Right ventricle myocardium superior (tissue), 1 donor: ENCODE results near the gene LPP. TPM values are rescaled to one million over a fixed set of nuclear protein-coding genes. Genes with fewer than 3 reads are reported as not detected.
"Not testable (repeated sequence)": the region's sequence is repeated elsewhere in the genome, so short reads cannot be mapped to it uniquely, and the experiment has no call there.

Experiments used
- ATAC-seq: fragments of 200-7000 bp; cut with Tn5 transposase; one replicate; pipeline ENCODE4 v1.9.1; 2020; ENCODE audit warnings: mild to moderate bottlenecking; ENCODE audit not compliant: poor library complexity
- DNase-seq: peaks from one replicate; pipeline ENCODE4 v3.0.0-alpha.2; 2020
- intact Hi-C: fragments of 100-400 bp; cut with DNase I; formaldehyde crosslinking; loops from one replicate; pipeline ENCODE4 v1.11.2; 2022
- total RNA-seq: library from RNA; stranded (reverse); fragmentation: NEBNext Ultra II Directional; extraction: Animal tissue kit (Norgen Biotek cat#: 25700); gene quantifications from one replicate; pipeline ENCODE4 v1.2.1, GENCODE V29; 2021
- donor health status: DM: no; HTN: yes; CAD: no; lungs with severe emphysema.

Gene LPP
- total RNA-seq, 1 donor from 2014 or later: 92.9 TPM

DNA sequence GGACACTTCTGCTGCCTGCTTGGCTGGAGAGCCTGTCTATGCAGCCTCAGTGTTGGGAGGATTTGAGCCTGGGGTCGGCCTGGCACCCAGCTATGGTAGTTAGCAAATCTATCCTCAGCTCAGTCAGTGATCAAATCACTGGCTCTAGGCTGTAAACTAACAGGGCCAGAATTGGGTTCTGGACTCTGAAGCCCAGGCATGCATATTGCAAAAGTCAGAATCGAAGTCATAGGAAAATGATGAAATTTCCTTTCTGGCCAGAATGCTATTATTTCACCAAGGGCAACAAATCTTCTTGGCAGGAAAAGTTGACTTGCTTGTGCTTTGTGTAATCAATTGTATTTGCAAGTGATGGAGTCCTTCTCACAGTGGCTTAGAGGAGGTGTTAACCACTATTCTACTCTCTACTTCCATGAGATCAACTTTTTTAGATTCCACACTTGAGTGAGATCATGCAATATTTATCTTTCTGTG is 535.2 kb downstream of the LPP start:
- ATAC-seq (peak; percentile 67), DNase-seq (peak; percentile 40)
- intact Hi-C loops: no loop called here

DNA sequence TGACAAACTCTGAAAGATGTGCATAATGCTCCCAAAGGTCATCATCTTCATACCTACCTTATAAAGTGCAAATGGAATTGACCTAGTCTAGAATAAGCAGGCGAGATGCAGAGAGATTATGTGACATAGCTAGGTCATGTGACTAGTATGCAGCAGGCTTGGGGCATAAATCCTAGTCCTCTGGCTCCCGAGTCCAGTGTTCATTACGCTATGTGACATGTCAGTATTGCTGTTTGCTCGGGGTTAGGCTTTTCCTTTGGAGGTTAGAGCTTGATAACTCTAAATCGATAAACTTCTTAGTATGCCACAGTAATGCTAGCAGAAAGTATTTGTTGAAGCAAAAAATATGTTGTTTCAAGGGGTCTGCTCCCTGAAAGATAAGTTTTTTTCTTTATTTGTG is 536.1 kb downstream of the LPP start:
- DNase-seq (no peak), ATAC-seq (no peak)
- intact Hi-C loops: no loop called here

DNA sequence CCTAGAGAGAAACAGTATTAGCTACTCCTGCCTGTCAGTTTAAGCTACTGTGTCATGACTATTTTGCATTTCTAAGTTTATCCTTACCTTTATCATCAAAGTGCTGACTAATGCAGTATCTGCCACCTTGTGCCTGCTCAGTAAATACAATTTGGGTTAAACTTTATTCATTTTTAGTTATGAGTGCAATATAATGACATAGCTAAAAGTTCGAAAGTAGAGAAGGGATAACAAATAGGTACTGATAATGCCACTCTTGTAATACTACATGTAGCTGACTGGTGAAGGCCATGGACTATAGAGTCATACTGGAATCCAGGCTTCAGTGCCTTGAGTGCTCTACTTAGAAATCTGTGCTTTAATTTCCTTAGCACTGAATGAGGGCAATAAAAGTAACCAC is 537.0 kb downstream of the LPP start:
- ATAC-seq (no peak), DNase-seq (no peak)
- intact Hi-C loops: no loop called here

GRCh38 chr3:188691665-188692064 is 537.7 kb downstream of the LPP start:
- no peak for DNase-seq
- intact Hi-C loops: no loop called here
- ATAC-seq: no peak

DNA sequence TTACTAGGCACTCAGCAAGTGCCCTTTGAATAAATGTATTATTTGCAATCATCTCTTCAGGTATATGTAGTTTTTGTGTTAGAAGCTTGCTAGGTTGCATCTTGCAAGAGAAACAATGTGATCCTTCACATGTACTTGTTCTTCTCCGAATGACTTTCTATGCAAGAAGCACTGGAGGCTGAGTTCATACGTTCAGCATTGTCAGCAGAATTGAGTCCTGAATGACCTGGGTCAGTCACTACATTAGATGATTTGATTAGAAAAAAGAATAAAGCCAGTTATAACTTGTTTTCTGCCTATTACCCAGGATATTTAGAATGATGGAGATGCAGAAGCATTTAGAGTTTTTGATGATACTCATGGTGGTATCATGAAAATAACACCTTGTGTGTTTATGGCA is 538.7 kb downstream of the LPP start:
- DNase-seq: no peak
- intact Hi-C loops: no loop called here
- no peak for ATAC-seq

- DNase-seq (no peak), ATAC-seq (no peak)
- intact Hi-C loops: no loop called here
These were observed 539.5 kb downstream of the LPP start for GRCh38 chr3:188693435-188693834.

DNA sequence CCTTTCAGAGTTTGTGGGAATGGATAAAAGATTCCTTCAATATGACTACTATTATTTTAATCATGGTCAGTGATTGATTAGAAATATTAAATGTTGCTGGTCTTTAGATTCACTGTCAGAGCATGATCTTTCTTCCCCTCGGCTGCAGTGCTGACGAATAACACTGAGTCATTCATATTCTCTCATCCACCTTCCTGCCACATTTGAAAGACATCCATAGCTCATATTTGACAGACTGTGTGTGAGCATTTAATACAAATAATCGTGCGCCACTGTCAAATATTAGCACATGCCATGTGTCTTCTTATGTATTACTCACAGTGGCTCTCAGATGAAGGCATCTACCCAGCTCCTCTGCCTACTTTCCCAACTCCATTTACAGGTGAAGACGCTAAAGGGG is 541.3 kb downstream of the LPP start:
- intact Hi-C loops: no loop called here
- DNase-seq (no peak), ATAC-seq (no peak)

DNA sequence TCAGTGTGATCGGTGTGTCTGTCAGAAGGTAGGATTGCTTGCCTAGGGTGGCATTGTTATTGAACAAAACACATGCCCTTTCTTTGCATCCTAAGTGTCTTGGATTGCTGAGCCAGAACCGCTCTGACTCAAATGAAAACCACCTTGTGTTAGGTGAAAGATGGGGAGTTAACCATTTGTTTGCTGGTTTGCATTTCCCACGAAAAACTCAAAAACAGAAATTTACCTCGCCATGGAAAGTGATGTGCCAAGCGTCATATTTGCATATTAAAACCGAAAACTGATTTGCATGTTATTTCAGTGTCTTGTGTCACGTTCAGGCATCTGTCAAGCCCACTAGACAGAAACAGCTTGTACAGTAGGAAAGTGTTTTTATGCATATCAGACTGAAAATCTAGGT is 543.2 kb downstream of the LPP start:
- no peak for ATAC-seq
- intact Hi-C loops: no loop called here
- DNase-seq: no peak

DNA sequence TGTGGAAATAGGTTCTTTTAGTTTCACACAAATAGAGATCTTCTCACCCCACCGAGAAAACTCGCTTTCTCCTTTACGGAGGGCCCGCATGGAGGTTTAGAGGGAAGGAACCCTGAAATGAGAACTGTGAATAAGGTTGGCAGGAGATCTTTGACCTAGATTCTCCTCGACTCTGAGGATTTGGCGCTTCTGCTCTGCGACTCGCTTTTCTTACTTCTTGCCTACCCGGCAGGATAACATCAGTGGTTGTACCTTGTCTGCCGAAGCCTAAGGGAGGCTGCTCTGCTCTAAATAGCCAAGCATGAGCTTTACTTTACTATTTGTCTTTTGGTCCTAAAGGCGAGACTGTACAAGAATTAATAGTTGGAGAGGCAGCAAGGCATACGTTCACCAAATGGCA is 544.5 kb downstream of the LPP start:
- ATAC-seq: no peak
- no peak for DNase-seq
- intact Hi-C loops: no loop called here

DNA sequence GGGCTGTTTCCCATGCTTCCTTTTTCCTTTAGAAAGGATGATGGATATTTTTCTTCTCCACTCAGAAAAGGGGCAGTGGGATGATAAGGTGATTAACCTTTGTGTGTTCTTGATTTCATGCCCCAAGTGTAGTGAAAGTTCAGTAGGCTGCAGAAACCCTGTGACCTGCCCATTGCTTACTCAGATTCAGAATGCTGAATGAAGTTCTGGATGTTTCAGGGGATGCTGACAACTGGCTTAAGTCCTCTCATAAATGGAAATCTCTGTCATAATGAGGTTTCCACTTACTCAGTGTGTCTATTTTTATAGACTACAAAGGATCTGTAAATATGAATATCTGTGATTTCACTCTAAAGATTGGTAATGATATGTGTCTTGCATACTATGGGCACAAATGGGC is 546.5 kb downstream of the LPP start:
- intact Hi-C loops: no loop called here
- ATAC-seq (no peak), DNase-seq (no peak)

DNA sequence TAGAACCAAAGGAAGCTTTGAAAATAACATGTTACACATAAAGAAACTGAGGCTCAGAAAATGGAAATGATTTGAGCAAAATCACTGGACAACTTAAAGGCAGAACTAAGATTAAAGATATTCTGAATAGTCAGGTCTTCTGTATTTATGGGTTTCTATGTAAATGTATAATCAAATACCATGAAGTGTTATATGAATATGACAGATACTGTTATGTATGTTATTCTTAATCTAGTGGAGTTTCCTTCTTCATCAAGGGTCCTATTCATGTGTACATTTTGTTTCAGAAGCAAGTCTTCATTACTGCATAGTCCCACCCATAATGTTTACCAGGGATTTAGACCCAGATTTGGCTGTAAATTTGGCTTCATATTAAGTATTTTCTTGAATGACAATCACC is 547.0 kb downstream of the LPP start:
- intact Hi-C loops: no loop called here
- DNase-seq (no peak), ATAC-seq (no peak)

DNA sequence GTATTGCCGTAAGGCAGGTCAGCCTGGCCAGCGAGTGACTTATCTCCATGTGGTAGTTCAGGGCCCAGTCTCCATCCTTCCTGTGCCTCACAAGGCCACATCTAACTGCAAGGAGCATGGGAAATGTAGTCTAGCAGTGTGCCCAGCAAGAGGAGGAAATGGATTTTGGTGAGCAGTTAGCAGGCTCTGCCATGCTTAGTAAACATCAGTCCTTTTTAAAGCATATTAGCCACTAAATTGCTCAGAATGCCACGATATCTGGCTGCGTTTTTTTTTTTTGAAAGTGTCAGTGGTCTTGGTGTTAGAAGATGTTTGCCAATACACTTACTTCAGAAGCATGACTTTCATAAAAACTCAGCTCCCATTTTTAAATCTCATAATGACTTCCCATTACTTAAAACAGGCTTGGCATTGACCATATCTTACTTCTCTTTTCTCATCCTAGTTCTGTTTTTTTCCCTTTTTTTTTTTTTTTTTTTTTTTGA is 547.6 kb downstream of the LPP start:
- DNase-seq (no peak), ATAC-seq (peak; percentile 38)
- intact Hi-C loops: no loop called here

- peak; percentile 25 for ATAC-seq
- intact Hi-C loops, DNase-seq: not testable (repeated sequence)
These were observed 548.1 kb downstream of the LPP start for GRCh38 chr3:188702028-188702427.

GRCh38 chr3:188706176-188706575 is 552.2 kb downstream of the LPP start:
- ATAC-seq (no peak), DNase-seq (no peak)
- intact Hi-C loops: no loop called here

DNA sequence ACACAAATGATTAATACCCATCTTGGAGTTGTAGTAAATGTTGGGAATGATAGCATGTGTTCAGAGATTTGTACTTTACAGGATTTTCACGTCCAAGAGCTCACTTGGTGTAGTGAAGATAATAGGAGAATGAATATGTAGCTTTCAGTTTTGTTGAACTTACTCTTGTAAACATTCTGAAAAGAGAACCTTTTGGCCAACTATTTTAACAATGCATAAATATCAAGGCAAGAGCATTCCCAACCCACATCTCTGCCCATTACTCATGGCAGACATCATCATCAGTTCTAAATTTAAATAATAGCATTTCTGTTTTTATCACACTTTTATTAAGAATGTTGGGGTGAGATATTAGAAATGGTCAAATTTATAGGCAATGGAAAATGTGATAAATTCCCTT is 552.6 kb downstream of the LPP start:
- intact Hi-C loops: no loop called here
- DNase-seq (no peak), ATAC-seq (no peak)

- intact Hi-C loops: no loop called here
- no peak for DNase-seq
- no peak for ATAC-seq
These were observed 553.7 kb downstream of the LPP start for GRCh38 chr3:188707381-188708288.

- intact Hi-C loops: no loop called here
- peak; percentile 48 for ATAC-seq
- DNase-seq: no peak
These were observed 557.9 kb downstream of the LPP start for GRCh38 chr3:188711881-188712247.

GRCh38 chr3:188712248-188712924 is 558.4 kb downstream of the LPP start:
- intact Hi-C loops: no loop called here
- peak; percentile 67 for ATAC-seq
- DNase-seq: no peak

- ATAC-seq (no peak), DNase-seq (no peak)
- intact Hi-C loops: no loop called here
These were observed 559.0 kb downstream of the LPP start for GRCh38 chr3:188712991-188713390.

- intact Hi-C loops: no loop called here
- DNase-seq: no peak
- no peak for ATAC-seq
These were observed 565.6 kb downstream of the LPP start for GRCh38 chr3:188719545-188719944.
